H1 (cell line): ENCODE results near the gene CT45A5. TPM values are rescaled to one million over a fixed set of nuclear protein-coding genes. Genes with fewer than 3 reads are reported as not detected.
"Not testable (repeated sequence)": the region's sequence is repeated elsewhere in the genome, so short reads cannot be mapped to it uniquely, and the experiment has no call there.

ENCODE experiments used
- CTCF ChIA-PET: fragments of 300-600 bp; sonication (Branson Sonifier 250); formaldehyde crosslinking; loops from one replicate; lab custom pipeline; 2021; ENCODE audit not compliant: partially characterized antibody; lab: Charles Lee
- POLR2A ChIA-PET: fragments of 300-600 bp; sonication (Branson Sonifier 250); formaldehyde crosslinking; loops from one replicate; lab custom pipeline; 2021; ENCODE audit warnings: inconsistent platforms; ENCODE audit not compliant: partially characterized antibody; lab: Charles Lee
- DNase-seq, 2 experiments: peaks; one replicate each; pipeline versions ENCODE4 v3.0.0 to v3.0.0-alpha.2; 2010 to 2022; ENCODE audit warnings: low spot score in 2 of 2, low read depth in 1 of 2, mixed read lengths in 1 of 2
- FAIRE-seq: peaks from 2 replicates; lab custom pipeline; 2011; peaks lifted over from hg19 to GRCh38; lab: Jason Lieb, UNC
- H2AFZ ChIP-seq: 2 replicates; pipeline ENCODE4 v1.8.1; 2012; ENCODE audit warnings: low read length, inconsistent platforms
- H2AK5ac ChIP-seq: 2 replicates; pipeline ENCODE4 v1.6.1; 2013; ENCODE audit warnings: low read depth, low read length
- H2BK120ac ChIP-seq: replicated peaks from 2 replicates; pipeline ENCODE3; 2013; ENCODE audit warnings: low read depth, low read length, inconsistent platforms
- H2BK12ac ChIP-seq: 2 replicates; pipeline ENCODE4 v1.6.1; 2013; ENCODE audit warnings: low read depth, low read length
- H2BK15ac ChIP-seq: 2 replicates; pipeline ENCODE4 v1.6.1; 2013; ENCODE audit warnings: low read length
- H2BK20ac ChIP-seq: 2 replicates; pipeline ENCODE4 v1.6.1; 2013; ENCODE audit warnings: low read length
- H2BK5ac ChIP-seq: 2 replicates; pipeline ENCODE4 v1.6.1; 2013; ENCODE audit warnings: low read depth, low read length
- H3K14ac ChIP-seq: 2 replicates; pipeline ENCODE4 v1.6.1; 2013; ENCODE audit warnings: inconsistent platforms; ENCODE audit not compliant: insufficient read length
- H3K18ac ChIP-seq: 2 replicates; pipeline ENCODE4 v1.6.1; 2013; ENCODE audit warnings: low read length; ENCODE audit errors: extremely low read depth
- H3K23ac ChIP-seq: 2 replicates; pipeline ENCODE4 v1.6.1; 2013; ENCODE audit warnings: inconsistent platforms; ENCODE audit not compliant: insufficient read length
- H3K23me2 ChIP-seq: 2 replicates; pipeline ENCODE4 v1.6.1; 2013; ENCODE audit warnings: low read depth, low read length
- H3K27ac ChIP-seq: 2 replicates; pipeline ENCODE4 v1.6.1; 2011; ENCODE audit warnings: low read depth, low read length, inconsistent platforms
- H3K27me3 ChIP-seq, 4 experiments: replicated peaks in 1 of 4; 1 replicate in 1 of 4; 2 replicates in 3 of 4; pipeline versions ENCODE4 v1.6.1 to v1.8.1; 2011 to 2013; ENCODE audit warnings: low read length in 3 of 4, mild to moderate bottlenecking in 3 of 4, inconsistent platforms in 2 of 4, mixed read lengths in 2 of 4, moderate library complexity in 1 of 4; ENCODE audit not compliant: control insufficient read depth in 3 of 4, insufficient read depth in 3 of 4; ENCODE audit errors: extremely low read depth in 1 of 4
- H3K36me3 ChIP-seq, 4 experiments: 2 replicates each; pipeline versions ENCODE4 v1.6.1 to v1.8.1; 2011 to 2013; ENCODE audit warnings: mild to moderate bottlenecking in 4 of 4, low read length in 3 of 4, moderate library complexity in 2 of 4, control low read depth in 1 of 4, inconsistent platforms in 1 of 4; ENCODE audit not compliant: insufficient read depth in 4 of 4, control insufficient read depth in 2 of 4
- H3K4ac ChIP-seq: replicated peaks from 2 replicates; pipeline ENCODE3; 2013; ENCODE audit warnings: low read length, low read depth, mixed read lengths, inconsistent platforms; ENCODE audit not compliant: insufficient read length
- H3K4me1 ChIP-seq, 4 experiments: replicated peaks in 1 of 4; 1 replicate in 1 of 4; 2 replicates in 3 of 4; pipeline versions ENCODE4 v1.6.1 to v1.8.1; 2011 to 2013; ENCODE audit warnings: low read length in 3 of 4, inconsistent platforms in 2 of 4, mixed read lengths in 1 of 4; ENCODE audit not compliant: insufficient read depth in 4 of 4, control insufficient read depth in 3 of 4
- H3K4me2 ChIP-seq, 2 experiments: 2 replicates each; pipeline versions ENCODE4 v1.6.1 to v1.8.1; 2011 to 2013; ENCODE audit warnings: low read depth in 2 of 2, low read length in 2 of 2, control low read depth in 1 of 2, inconsistent platforms in 1 of 2, mild to moderate bottlenecking in 1 of 2; ENCODE audit not compliant: insufficient read depth in 1 of 2
- H3K4me3 ChIP-seq, 4 experiments: fragments of 200-600, 300-600 bp in 1 of 4; sonication (generic), shearing (Covaris generic), sonication (Bioruptor Twin) in 1 of 4; 2 replicates each; pipeline versions ENCODE4 v1.5.1 to v1.8.1; 2011 to 2016; ENCODE audit warnings: low read length in 4 of 4, low read depth in 3 of 4, control low read depth in 2 of 4, inconsistent platforms in 2 of 4, mild to moderate bottlenecking in 2 of 4, mixed read lengths in 1 of 4, moderate library complexity in 1 of 4; ENCODE audit not compliant: insufficient read depth in 2 of 4; ENCODE audit errors: extremely low read depth in 1 of 4
- H3K56ac ChIP-seq: replicated peaks from 2 replicates; pipeline ENCODE3; 2013; ENCODE audit warnings: low read depth, mild to moderate bottlenecking, mixed read lengths, low read length, inconsistent platforms; ENCODE audit not compliant: insufficient read length
- H3K79me1 ChIP-seq: 2 replicates; pipeline ENCODE4 v1.6.1; 2013; ENCODE audit warnings: low read depth, low read length, control low read depth
- H3K79me2 ChIP-seq, 2 experiments: 2 replicates each; pipeline versions ENCODE4 v1.6.1 to v1.8.1; 2012 to 2013; ENCODE audit warnings: low read length in 2 of 2, mild to moderate bottlenecking in 2 of 2, inconsistent platforms in 1 of 2; ENCODE audit not compliant: insufficient read depth in 2 of 2, control insufficient read depth in 1 of 2
- H3K9ac ChIP-seq, 4 experiments: replicated peaks in 1 of 4; 1 replicate in 1 of 4; 2 replicates in 3 of 4; pipeline versions ENCODE4 v1.6.1 to v1.8.1; 2011 to 2013; ENCODE audit warnings: low read depth in 3 of 4, low read length in 3 of 4, control low read depth in 2 of 4, mild to moderate bottlenecking in 2 of 4, moderate library complexity in 2 of 4, inconsistent platforms in 1 of 4; ENCODE audit errors: extremely low read depth in 1 of 4
- H3K9me3 ChIP-seq, 2 experiments: 2 replicates each; pipeline versions ENCODE4 v1.6.1 to v1.8.1; 2012 to 2013; ENCODE audit warnings: mild to moderate bottlenecking in 2 of 2, moderate library complexity in 2 of 2, control low read depth in 1 of 2, inconsistent platforms in 1 of 2, low read depth in 1 of 2, low read length in 1 of 2, mixed read lengths in 1 of 2; ENCODE audit not compliant: insufficient read depth in 2 of 2
- H4K20me1 ChIP-seq, 2 experiments: replicated peaks in 1 of 2; 2 replicates each; pipeline versions ENCODE3 to v1.8.1; 2011 to 2013; ENCODE audit warnings: inconsistent platforms in 2 of 2, low read length in 2 of 2, mild to moderate bottlenecking in 1 of 2; ENCODE audit not compliant: insufficient read depth in 2 of 2, control insufficient read depth in 1 of 2
- H4K5ac ChIP-seq: 2 replicates; pipeline ENCODE4 v1.6.1; 2013; ENCODE audit warnings: low read length, low read depth, mixed read lengths, inconsistent platforms; ENCODE audit not compliant: insufficient read length
- H4K8ac ChIP-seq: 2 replicates; pipeline ENCODE4 v1.8.0; 2013; ENCODE audit warnings: mild to moderate bottlenecking, moderate library complexity, low read length, inconsistent platforms; ENCODE audit not compliant: insufficient read depth; ENCODE audit errors: extremely low read depth
- H4K91ac ChIP-seq: replicated peaks from 2 replicates; pipeline ENCODE3; 2013; ENCODE audit warnings: low read length, mixed read lengths, inconsistent platforms; ENCODE audit not compliant: insufficient read length
- WGBS, 2 experiments: shearing (Covaris generic) in 1 of 2; methylation state at CpG; one replicate each; pipeline versions ENCODE4 v1.1.6 to v1.1.7; 2013 to 2015; ENCODE audit warnings: low lambda C conversion rate in 2 of 2, mixed read lengths in 2 of 2, inconsistent platforms in 1 of 2, low coverage in 1 of 2, missing lambda C conversion rate in 1 of 2; ENCODE audit not compliant: insufficient replicate concordance in 2 of 2, insufficient coverage in 1 of 2, insufficient read length in 1 of 2; ENCODE audit errors: extremely low coverage in 1 of 2, missing lambda C conversion rate in 1 of 2; 5-methylcytosine and 5-hydroxymethylcytosine counted together
- polyA plus RNA-seq, 7 experiments: library from polyadenylated mRNA; depleted of rRNA in 3 of 7; stranded (reverse) in 5 of 7; unstranded in 2 of 7; fragments of >200 nt in 5 of 7; fragments of 200-250 nt in 2 of 7; gene quantifications; 1 replicate in 5 of 7; 2 replicates in 1 of 7; 4 replicates in 1 of 7; pipeline versions ENCODE4 v1.2.1 to v1.2.3, GENCODE V29; 2011 to 2013; ENCODE audit warnings: missing spikeins in 2 of 7, mixed read lengths in 2 of 7
- total RNA-seq: library from RNA; stranded (reverse); fragmentation: NEBNext Ultra II Directional; extraction: Animal tissue kit (Norgen Biotek cat#: 25700); gene quantifications from 2 replicates; pipeline ENCODE4 v1.2.1, GENCODE V29; 2021

The CT45A5 gene
- total and polyA plus RNA-seq, 2 of the 8 experiments (the other 6 are each of a cell fraction or from before 2014, with no cell fraction given): not detected

GRCh38 chrX:135734666-135735065 lies 50.6 kb downstream of the CT45A5 start:
- POLR2A ChIA-PET, H3K4me2 ChIP-seq, H2AFZ ChIP-seq, H3K23ac ChIP-seq, H2BK5ac ChIP-seq, H3K36me3 ChIP-seq, H4K8ac ChIP-seq, H3K23me2 ChIP-seq, DNase-seq, H3K79me1 ChIP-seq, H2BK20ac ChIP-seq, H4K91ac ChIP-seq, H2BK15ac ChIP-seq, H4K20me1 ChIP-seq, H3K4me3 ChIP-seq, H3K79me2 ChIP-seq, H3K27ac ChIP-seq, CTCF ChIA-PET, H3K9me3 ChIP-seq, H3K4ac ChIP-seq, H3K14ac ChIP-seq, H2BK120ac ChIP-seq, H3K56ac ChIP-seq, H2BK12ac ChIP-seq, H3K27me3 ChIP-seq, H4K5ac ChIP-seq, H3K18ac ChIP-seq, H3K4me1 ChIP-seq, H3K9ac ChIP-seq, H2AK5ac ChIP-seq, FAIRE-seq: not testable (repeated sequence)
- 68% methylated on average over 4 of the region's 5 CpGs; no CpG with 5 or more reads in 1 of the 2 experiments for WGBS, 2 experiments

Other genes starting within 250 kb of the CT45A5 start
- gene CT45A1, start 71.9 kb downstream of the CT45A5 start, total RNA-seq: not detected in 2 replicates
- gene CT45A1, start 71.9 kb downstream of the CT45A5 start, polyA plus RNA-seq (2011; rRNA removed): not detected in 2 replicates
- not detected in 2 replicates for gene CT45A3, start 17.3 kb downstream of the CT45A5 start, total RNA-seq
- not detected in 2 replicates for gene CT45A3, start 17.3 kb downstream of the CT45A5 start, polyA plus RNA-seq (2011; rRNA removed)
- gene CT45A6, start 17.3 kb upstream of the CT45A5 start, total RNA-seq: not detected in 2 replicates
- not detected in 2 replicates for gene CT45A6, start 17.3 kb upstream of the CT45A5 start, polyA plus RNA-seq (2011; rRNA removed)
- gene CT45A2, start 34.5 kb upstream of the CT45A5 start, total RNA-seq: not detected in 2 replicates
- not detected in 2 replicates for gene CT45A2, start 34.5 kb upstream of the CT45A5 start, polyA plus RNA-seq (2011; rRNA removed)
- not detected in 2 replicates for gene CT45A7, start 51.8 kb upstream of the CT45A5 start, total RNA-seq
- gene CT45A7, start 51.8 kb upstream of the CT45A5 start, polyA plus RNA-seq (2011; rRNA removed): not detected in 2 replicates
- gene CT45A8, start 69.0 kb upstream of the CT45A5 start, total RNA-seq: not detected in 2 replicates
- not detected in 2 replicates for gene CT45A8, start 69.0 kb upstream of the CT45A5 start, polyA plus RNA-seq (2011; rRNA removed)
- gene CT45A9, start 86.3 kb upstream of the CT45A5 start, total RNA-seq: not detected in 2 replicates
- not detected in 2 replicates for gene CT45A9, start 86.3 kb upstream of the CT45A5 start, polyA plus RNA-seq (2011; rRNA removed)
- gene CT45A10, start 107.9 kb upstream of the CT45A5 start, total RNA-seq: not detected in 2 replicates
- not detected in 2 replicates for gene CT45A10, start 107.9 kb upstream of the CT45A5 start, polyA plus RNA-seq (2011; rRNA removed)
- gene SAGE1, start 108.2 kb upstream of the CT45A5 start, total RNA-seq: not detected in 2 replicates
- gene SAGE1, start 108.2 kb upstream of the CT45A5 start, polyA plus RNA-seq (2011; rRNA removed): not detected in 2 replicates
- gene MMGT1, start 188.5 kb upstream of the CT45A5 start, total RNA-seq: 19.1 and 20.5 TPM in 2 replicates
- gene MMGT1, start 188.5 kb upstream of the CT45A5 start, polyA plus RNA-seq (2011; rRNA removed): 6.3 and 10.0 TPM in 2 replicates
- 12.2 and 14.1 TPM in 2 replicates for gene SLC9A6, start 199.9 kb upstream of the CT45A5 start, total RNA-seq
- gene SLC9A6, start 199.9 kb upstream of the CT45A5 start, polyA plus RNA-seq (2011; rRNA removed): 5.6 and 8.0 TPM in 2 replicates